CD4-positive, alpha-beta T cell (primary cell): ENCODE measurements around the gene VCAN. TPM values are rescaled to one million over a fixed set of nuclear protein-coding genes. Genes with fewer than 3 reads are reported as not detected.

Source experiments
- ATAC-seq: fragments of 200-7000 bp; cut with Tn5 transposase; one replicate; pipeline ENCODE4 v1.10.0; 2022; ENCODE audit warnings: mild to moderate bottlenecking; ENCODE audit not compliant: poor library complexity
- CTCF ChIA-PET: fragments of 350-600 bp; sonication (Branson Sonifier 250); formaldehyde crosslinking; loops from one replicate; lab custom pipeline; 2021; ENCODE audit warnings: antibody characterized with exemption, inconsistent platforms; lab: Charles Lee
- POLR2A ChIA-PET: fragments of 350-600 bp; sonication (Branson Sonifier 250); formaldehyde crosslinking; loops from one replicate; lab custom pipeline; 2021; ENCODE audit warnings: antibody characterized with exemption, inconsistent platforms; lab: Charles Lee
- DNase-seq, 14 experiments: peaks; one replicate each; pipeline ENCODE4 v3.0.0-alpha.2; 2013 to 2020; ENCODE audit warnings: mixed read lengths in 2 of 14
- H3K27ac ChIP-seq, 2 donors: one replicate each; pipeline versions ENCODE4 v1.5.1 to v1.7.0; 2013; ENCODE audit warnings: low read length in 2 of 2, low read depth in 1 of 2, mild to moderate bottlenecking in 1 of 2
- H3K27me3 ChIP-seq, 2 experiments: 1 replicate in 1 of 2; 2 replicates in 1 of 2; pipeline versions ENCODE4 v1.6.1 to v1.7.0; 2013; ENCODE audit warnings: low read length in 2 of 2, control low read depth in 1 of 2, mild to moderate bottlenecking in 1 of 2, moderate library complexity in 1 of 2; ENCODE audit not compliant: insufficient read depth in 2 of 2, control insufficient read depth in 1 of 2
- H3K36me3 ChIP-seq: one replicate; pipeline ENCODE4 v1.6.1; 2013; ENCODE audit warnings: low read length, control low read depth; ENCODE audit not compliant: insufficient read depth
- H3K4me1 ChIP-seq: one replicate; pipeline ENCODE4 v1.6.1; 2013; ENCODE audit warnings: low read length, control low read depth; ENCODE audit not compliant: insufficient read depth
- H3K4me3 ChIP-seq: one replicate; pipeline ENCODE4 v1.5.1; 2013; ENCODE audit warnings: mild to moderate bottlenecking, low read length, moderate library complexity
- H3K9me3 ChIP-seq, 2 experiments: 1 replicate in 1 of 2; 2 replicates in 1 of 2; pipeline versions ENCODE4 v1.6.1 to v1.7.0; 2013; ENCODE audit warnings: low read length in 2 of 2, mild to moderate bottlenecking in 2 of 2, control low read depth in 1 of 2, moderate library complexity in 1 of 2; ENCODE audit not compliant: control insufficient read depth in 1 of 2, insufficient read depth in 1 of 2
- H3K27ac Mint-ChIP-seq: one replicate; pipeline ENCODE4 v1.8.0; 2020; ENCODE audit warnings: mixed read lengths
- H3K27me3 Mint-ChIP-seq: one replicate; pipeline ENCODE4 v1.8.0; 2021; ENCODE audit warnings: mixed read lengths
- H3K36me3 Mint-ChIP-seq: one replicate; pipeline ENCODE4 v1.8.0; 2021; ENCODE audit warnings: low read depth, mixed read lengths
- H3K4me1 Mint-ChIP-seq: one replicate; pipeline ENCODE4 v1.8.0; 2021; ENCODE audit warnings: low read depth, mixed read lengths
- H3K4me3 Mint-ChIP-seq: one replicate; pipeline ENCODE4 v1.8.0; 2020; ENCODE audit warnings: mild to moderate bottlenecking, mixed read lengths
- H3K9me3 Mint-ChIP-seq: one replicate; pipeline ENCODE4 v1.8.0; 2020; ENCODE audit warnings: mixed read lengths
- intact Hi-C, 2 experiments: fragments of 100-400 bp; cut with DNase I in 1 of 2; cut with micrococcal nuclease in 1 of 2; formaldehyde crosslinking; loops; one replicate each; pipeline versions ENCODE4 v1.15.1 to v1.9.0; 2023 to 2025; cut with DNase I, micrococcal nuclease
- total RNA-seq, 174 experiments: library from RNA in 2 of 174; stranded (reverse) in 2 of 174; gene quantifications; one replicate each; pipeline ENCODE4 v1.2.3 and lab custom pipeline; 2021 to 2026
- TF ChIP-seq, protein P1 (sequence below): fragments of 200-600 bp; IDR thresholded peaks from one replicate; pipeline ENCODE4 v1.8.0; 2022; ENCODE audit warnings: antibody characterized with exemption, mild to moderate bottlenecking

VCAN gene
- total RNA-seq, 2 experiments from 2014 or later, result 6.4 to 7.1 TPM

DNA sequence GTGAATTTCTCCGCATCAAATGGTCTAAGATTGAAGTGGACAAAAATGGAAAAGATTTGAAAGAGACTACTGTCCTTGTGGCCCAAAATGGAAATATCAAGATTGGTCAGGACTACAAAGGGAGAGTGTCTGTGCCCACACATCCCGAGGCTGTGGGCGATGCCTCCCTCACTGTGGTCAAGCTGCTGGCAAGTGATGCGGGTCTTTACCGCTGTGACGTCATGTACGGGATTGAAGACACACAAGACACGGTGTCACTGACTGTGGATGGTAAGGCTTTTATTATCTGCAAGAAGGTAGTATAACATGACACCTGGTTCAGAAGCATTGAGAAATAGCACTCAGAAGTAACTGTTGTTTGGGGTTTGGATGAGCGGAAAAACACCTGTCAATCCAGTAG is 18.7 kb downstream of the VCAN start:
- Histone ChIP-seq H3K36me3 (no peaks in the 10 kb centered on the region), H3K4me1 (no peaks in the 10 kb centered on the region), H3K27ac (no peak overlapping the region), H3K4me3 (no peak overlapping the region), H3K9me3 (no peaks in the 10 kb centered on the region), H3K27me3 (no peaks in the 10 kb centered on the region)
- Mint-ChIP-seq H3K27ac (no peak overlapping the region), H3K36me3 (no peaks in the 10 kb centered on the region), H3K27me3 (peaks cover 34% of the 10 kb centered on the region), H3K4me1 (no peaks in the 10 kb centered on the region), H3K4me3 (no peak overlapping the region), H3K9me3 (no peaks in the 10 kb centered on the region)
- no peak for ATAC-seq
- CTCF ChIA-PET, result no interaction called here
- intact Hi-C loops, result no loop called here
- no peak for DNase-seq
- POLR2A ChIA-PET, result interaction anchor here (0.6 kb wide), 1 partner anchor 15 kb away, joined by 4 read pairs; no protein-coding TSS in a partner anchor
- TF ChIP-seq, protein P1, sequence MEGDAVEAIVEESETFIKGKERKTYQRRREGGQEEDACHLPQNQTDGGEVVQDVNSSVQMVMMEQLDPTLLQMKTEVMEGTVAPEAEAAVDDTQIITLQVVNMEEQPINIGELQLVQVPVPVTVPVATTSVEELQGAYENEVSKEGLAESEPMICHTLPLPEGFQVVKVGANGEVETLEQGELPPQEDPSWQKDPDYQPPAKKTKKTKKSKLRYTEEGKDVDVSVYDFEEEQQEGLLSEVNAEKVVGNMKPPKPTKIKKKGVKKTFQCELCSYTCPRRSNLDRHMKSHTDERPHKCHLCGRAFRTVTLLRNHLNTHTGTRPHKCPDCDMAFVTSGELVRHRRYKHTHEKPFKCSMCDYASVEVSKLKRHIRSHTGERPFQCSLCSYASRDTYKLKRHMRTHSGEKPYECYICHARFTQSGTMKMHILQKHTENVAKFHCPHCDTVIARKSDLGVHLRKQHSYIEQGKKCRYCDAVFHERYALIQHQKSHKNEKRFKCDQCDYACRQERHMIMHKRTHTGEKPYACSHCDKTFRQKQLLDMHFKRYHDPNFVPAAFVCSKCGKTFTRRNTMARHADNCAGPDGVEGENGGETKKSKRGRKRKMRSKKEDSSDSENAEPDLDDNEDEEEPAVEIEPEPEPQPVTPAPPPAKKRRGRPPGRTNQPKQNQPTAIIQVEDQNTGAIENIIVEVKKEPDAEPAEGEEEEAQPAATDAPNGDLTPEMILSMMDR, result no peak

DNA sequence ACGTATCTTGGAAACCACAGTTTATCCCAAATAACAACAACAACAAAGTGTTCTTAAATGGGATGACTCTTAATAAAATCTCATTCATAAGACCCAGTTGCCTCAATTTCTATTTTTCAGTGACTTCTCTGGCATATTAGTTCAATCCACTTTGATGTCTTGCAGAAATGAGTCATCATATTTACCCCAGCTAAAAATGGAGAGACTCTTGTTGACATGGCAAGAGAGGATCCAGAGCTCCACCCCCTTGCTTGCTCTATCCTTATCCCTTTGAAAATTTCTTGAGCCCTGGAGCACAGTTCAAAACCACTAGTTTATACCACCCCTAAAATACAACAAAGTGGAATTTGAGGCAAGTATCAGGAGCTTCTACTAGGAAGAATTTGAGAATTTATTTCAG is 20.8 kb downstream of the VCAN start:
- no peaks in the 10 kb centered on the region for H3K36me3 ChIP-seq
- Mint-ChIP-seq H3K27me3 (peaks cover 29% of the 10 kb centered on the region), H3K4me3 (no peak overlapping the region), H3K4me1 (no peaks in the 10 kb centered on the region), H3K27ac (no peak overlapping the region), H3K36me3 (no peaks in the 10 kb centered on the region), H3K9me3 (no peaks in the 10 kb centered on the region)
- ATAC-seq (no peak), DNase-seq (no peak)
- ChIA-PET POLR2A (no interaction called here), CTCF (interaction anchor here (1.6 kb wide), 1 partner anchor 11 kb away, joined by 4 read pairs; no protein-coding TSS in a partner anchor)
- no peaks in the 10 kb centered on the region for H3K9me3 ChIP-seq
- intact Hi-C loops, result no loop called here
- TF ChIP-seq, protein P1, result no peak
- no peaks in the 10 kb centered on the region for H3K4me1 ChIP-seq
- peaks cover 0 to 4% of the 10 kb centered on the region in 2 experiments for H3K27me3 ChIP-seq
- H3K27ac ChIP-seq, result no peak overlapping the region
- H3K4me3 ChIP-seq, result no peak overlapping the region

DNA sequence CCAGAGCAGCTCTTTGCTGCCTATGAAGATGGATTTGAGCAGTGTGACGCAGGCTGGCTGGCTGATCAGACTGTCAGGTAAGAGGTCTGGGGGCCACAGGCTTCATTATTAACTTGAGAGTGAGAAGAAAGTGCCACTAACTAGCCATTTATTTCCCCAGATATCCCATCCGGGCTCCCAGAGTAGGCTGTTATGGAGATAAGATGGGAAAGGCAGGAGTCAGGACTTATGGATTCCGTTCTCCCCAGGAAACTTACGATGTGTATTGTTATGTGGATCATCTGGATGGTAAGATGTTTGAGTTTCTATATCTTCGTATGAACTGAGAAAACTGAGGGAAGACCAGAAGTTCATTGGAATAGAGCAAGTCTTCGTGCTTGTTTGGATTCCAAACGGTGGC is 22.1 kb downstream of the VCAN start:
- DNase-seq (no peak), ATAC-seq (no peak)
- TF ChIP-seq, protein P1, result no peak
- H3K36me3 ChIP-seq, result no peaks in the 10 kb centered on the region
- intact Hi-C loops, result no loop called here
- H3K27me3 Mint-ChIP-seq, result peaks cover 29% of the 10 kb centered on the region
- no peak overlapping the region for H3K4me3 Mint-ChIP-seq
- no peaks in the 10 kb centered on the region for H3K4me1 Mint-ChIP-seq
- H3K4me3 ChIP-seq, result no peak overlapping the region
- no peak overlapping the region for H3K27ac Mint-ChIP-seq
- H3K4me1 ChIP-seq, result no peaks in the 10 kb centered on the region
- CTCF ChIA-PET, result no interaction called here
- no peaks in the 10 kb centered on the region for H3K36me3 Mint-ChIP-seq
- H3K27me3 ChIP-seq, result peaks cover 0 to 4% of the 10 kb centered on the region in 2 experiments
- H3K9me3 Mint-ChIP-seq, result no peaks in the 10 kb centered on the region
- no peak overlapping the region for H3K27ac ChIP-seq
- POLR2A ChIA-PET, result no interaction called here
- H3K9me3 ChIP-seq, result no peaks in the 10 kb centered on the region
